Sigmoid colon (tissue), 7 donors: Measurements from ENCODE around the gene ERP44. TPM values are rescaled to one million over a fixed set of nuclear protein-coding genes. Genes with fewer than 3 reads are reported as not detected.
"Not testable (repeated sequence)": the region's sequence is repeated elsewhere in the genome, so short reads cannot be mapped to it uniquely, and the experiment has no call there.

Source experiments
- DNase-seq: peaks from one replicate; pipeline ENCODE4 v3.0.0-alpha.2; 2019
- H3K27ac ChIP-seq, 4 donors: fragments of 200-600 bp; sonication (generic); one replicate each; pipeline ENCODE4 v1.5.1; 2016 to 2019; ENCODE audit warnings: mild to moderate bottlenecking in 1 of 4
- H3K27me3 ChIP-seq, 3 donors: fragments of 200-600 bp; sonication (generic); one replicate each; pipeline ENCODE4 v1.5.1; 2019; ENCODE audit warnings: mild to moderate bottlenecking in 1 of 3
- H3K36me3 ChIP-seq, 4 donors: fragments of 200-600 bp; sonication (generic); one replicate each; pipeline ENCODE4 v1.5.1; 2016 to 2019
- H3K4me1 ChIP-seq, 4 donors: fragments of 200-600 bp; sonication (generic); one replicate each; pipeline ENCODE4 v1.5.1; 2017 to 2019
- H3K4me3 ChIP-seq, 4 donors: fragments of 200-600 bp; sonication (generic); one replicate each; pipeline ENCODE4 v1.5.1; 2017 to 2019; ENCODE audit warnings: mild to moderate bottlenecking in 2 of 4, moderate library complexity in 1 of 4
- H3K9me3 ChIP-seq, 4 donors: fragments of 200-600 bp in 3 of 4; sonication (generic) in 3 of 4; one replicate each; pipeline versions ENCODE4 v1.5.1 to v1.6.1; 2013 to 2019
- CTCF ChIP-seq, 4 experiments: fragments of 450-650 bp in 3 of 4; fragments of 200-600 bp in 1 of 4; IDR thresholded peaks; one replicate each; pipeline ENCODE4 v1.5.1; 2016 to 2019; ENCODE audit warnings: antibody characterized with exemption in 4 of 4, mild to moderate bottlenecking in 3 of 4, moderate library complexity in 2 of 4
- EP300 ChIP-seq, 4 donors: sonication (generic); formaldehyde crosslinking; IDR thresholded peaks; one replicate each; pipeline ENCODE4 v1.6.1; 2017; ENCODE audit warnings: antibody characterized with exemption in 4 of 4
- POLR2A ChIP-seq, 2 donors: fragments of 450-650 bp; IDR thresholded peaks; one replicate each; pipeline ENCODE4 v1.6.1; 2016; ENCODE audit warnings: antibody characterized with exemption in 2 of 2, mild to moderate bottlenecking in 2 of 2, moderate library complexity in 2 of 2
- POLR2AphosphoS5 ChIP-seq, 4 donors: sonication (generic); formaldehyde crosslinking; IDR thresholded peaks; one replicate each; pipeline ENCODE4 v1.6.1; 2017; ENCODE audit warnings: antibody characterized with exemption in 4 of 4
- WGBS, 2 donors: extraction: QIAGEN DNeasy Blood & Tissue Kit; methylation state at CpG; one replicate each; pipeline ENCODE4 v1.1.7; 2013; 5-methylcytosine and 5-hydroxymethylcytosine counted together
- intact Hi-C: fragments of 100-400 bp; cut with DNase I; formaldehyde crosslinking; loops from one replicate; pipeline ENCODE4 v1.15.1; 2023
- polyA plus RNA-seq, 3 donors: library from polyadenylated mRNA; stranded (reverse); fragments of 200-250 nt; gene quantifications; one replicate each; pipeline ENCODE4 v1.2.3, GENCODE V29; 2013
- total RNA-seq, 4 donors: library from RNA; depleted of rRNA; stranded (reverse); fragments of >200 nt; gene quantifications; one replicate each; pipeline ENCODE4 v1.1.0, GENCODE V29; 2016
- donor health status: healthy with polysubstance abuse.
- donor health status: Bipolar disorder and iron deficiency.
- donor health status: healthy.

ERP44 gene
- total and polyA plus RNA-seq, 7 donors = 6.6 to 22.1 (median 11.9) TPM

- Histone ChIP-seq H3K4me1 (peaks cover 2 to 20% (median 14%) of the 10 kb centered on the region in 4 donors), H3K9me3 (no peaks in the 10 kb centered on the region), H3K27me3 (no peaks in the 10 kb centered on the region), H3K36me3 (no peaks in the 10 kb centered on the region), H3K27ac (no peak overlapping the region), H3K4me3 (no peak overlapping the region)
- WGBS, 2 donors = 50 to 76% methylated on average over 2 of the region's 2 CpGs
- intact Hi-C loops = no loop called here
- DNase-seq = no peak
- TF ChIP-seq EP300 (IDR thresholded peaks at IDR 0.05) (no peak), POLR2AphosphoS5 (IDR thresholded peaks at IDR 0.05) (no peak), CTCF (IDR thresholded peaks at IDR 0.05) (no peak), POLR2A (IDR thresholded peaks at IDR 0.05) (no peak)
These were observed 32.3 kb downstream of the ERP44 start for GRCh38 chr9:100066539-100066938.

GRCh38 chr9:100064872-100065581 lies 33.8 kb downstream of the ERP44 start:
- Histone ChIP-seq H3K27ac (no peak overlapping the region), H3K36me3 (no peaks in the 10 kb centered on the region), H3K4me1 (peaks cover 2 to 20% (median 14%) of the 10 kb centered on the region in 4 donors), H3K9me3 (no peaks in the 10 kb centered on the region), H3K27me3 (no peaks in the 10 kb centered on the region), H3K4me3 (no peak overlapping the region)
- TF ChIP-seq POLR2AphosphoS5 (IDR thresholded peaks at IDR 0.05) (no peak), EP300 (IDR thresholded peaks at IDR 0.05) (no peak), POLR2A (IDR thresholded peaks at IDR 0.05) (no peak), CTCF (IDR thresholded peaks at IDR 0.05) (no peak)
- intact Hi-C loops = no loop called here
- 73 to 81% methylated on average over 8 of the region's 8 CpGs for WGBS, 2 donors
- no peak for DNase-seq

DNA sequence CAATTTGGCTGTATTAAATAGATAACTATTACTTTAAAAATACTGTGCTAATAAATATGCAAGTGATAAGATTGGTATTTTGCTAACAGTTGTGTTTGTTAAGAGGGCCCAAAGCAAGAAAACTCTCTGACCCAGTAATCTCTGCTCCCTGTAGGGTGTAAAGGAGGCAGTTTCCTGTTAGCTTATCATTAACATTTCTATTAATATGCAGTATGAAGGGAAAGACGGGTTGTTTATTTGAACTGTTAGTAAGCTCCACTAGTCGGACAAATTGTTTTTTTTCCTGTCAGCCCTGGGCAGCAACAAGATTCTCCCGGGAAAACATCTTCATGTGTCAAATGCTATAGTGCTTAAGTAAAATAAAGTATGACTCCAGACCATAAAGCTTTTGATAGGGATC lies 35.6 kb downstream of the ERP44 start:
- DNase-seq = no peak
- intact Hi-C loops = no loop called here
- no peaks in the 10 kb centered on the region for H3K27me3 ChIP-seq
- WGBS, 2 donors = 39 to 62% methylated on average over 3 of the region's 3 CpGs
- no peaks in the 10 kb centered on the region for H3K9me3 ChIP-seq
- peaks cover 0 to 10% (median 4%) of the 10 kb centered on the region in 4 donors for H3K36me3 ChIP-seq
- H3K4me3 ChIP-seq = no peak overlapping the region
- no peak overlapping the region for H3K27ac ChIP-seq
- peaks cover 2 to 20% (median 14%) of the 10 kb centered on the region in 4 donors for H3K4me1 ChIP-seq
- TF ChIP-seq EP300 (IDR thresholded peaks at IDR 0.05) (no peak), POLR2AphosphoS5 (IDR thresholded peaks at IDR 0.05) (no peak), POLR2A (IDR thresholded peaks at IDR 0.05) (no peak), CTCF (IDR thresholded peaks at IDR 0.05) (no peak)

- H3K27ac ChIP-seq, H3K9me3 ChIP-seq, intact Hi-C loops, DNase-seq, H3K4me3 ChIP-seq, H3K27me3 ChIP-seq: not testable (repeated sequence)
- Histone ChIP-seq H3K36me3 (peaks cover 0 to 13% (median 5%) of the 10 kb centered on the region in 4 donors), H3K4me1 (peaks cover 2 to 20% (median 14%) of the 10 kb centered on the region in 4 donors)
- 92 to 93% methylated on average over 1 of the region's 1 CpG for WGBS, 2 donors
These were observed 36.1 kb downstream of the ERP44 start for GRCh38 chr9:100062683-100063082.

DNA sequence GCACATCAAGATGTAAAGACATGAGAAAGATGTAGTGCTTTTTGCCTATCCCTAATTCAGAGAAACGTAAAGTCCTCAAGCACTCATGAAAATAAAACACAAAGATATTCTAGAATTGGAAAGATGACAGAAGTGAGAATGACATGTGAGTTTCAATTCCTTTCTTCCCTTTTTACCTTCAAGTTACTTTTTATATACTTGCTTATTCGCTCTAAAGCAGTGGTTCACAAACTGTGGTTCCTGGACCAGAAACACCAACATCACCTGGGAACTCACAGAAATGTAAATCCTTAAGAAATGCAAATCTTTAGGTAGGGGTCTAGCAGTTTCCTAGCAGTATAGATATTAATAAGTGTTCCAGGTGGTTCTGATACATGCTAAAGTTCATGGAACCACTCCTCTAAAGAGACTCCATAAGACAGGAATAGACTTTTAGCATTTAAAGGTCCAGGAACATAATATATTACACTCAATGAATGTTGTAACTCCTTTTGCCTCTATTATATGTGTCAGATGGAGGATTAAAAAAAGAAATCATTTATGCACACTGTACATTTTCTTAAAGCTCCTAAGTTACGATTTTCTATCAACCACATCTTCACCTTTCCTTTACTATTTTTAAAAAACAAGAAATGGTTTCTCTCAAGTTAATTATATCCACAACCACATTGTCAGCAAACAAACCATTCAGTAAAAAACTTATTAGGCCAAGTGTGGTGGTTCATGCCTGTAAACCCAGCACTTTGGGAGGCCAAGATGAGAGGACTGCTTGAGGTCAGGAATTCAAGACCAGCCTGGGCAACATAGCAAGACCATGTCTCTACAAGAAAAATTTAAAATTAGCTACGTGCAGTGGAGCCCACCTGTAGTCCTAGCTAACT lies 39.9 kb downstream of the ERP44 start:
- DNase-seq = no peak
- H3K27ac ChIP-seq = no peak overlapping the region
- no peak overlapping the region for H3K4me3 ChIP-seq
- no peaks in the 10 kb centered on the region for H3K27me3 ChIP-seq
- H3K9me3 ChIP-seq = no peaks in the 10 kb centered on the region
- H3K36me3 ChIP-seq = peaks cover 0 to 23% (median 5%) of the 10 kb centered on the region in 4 donors
- intact Hi-C loops = no loop called here
- 74 to 94% methylated on average over 4 of the region's 4 CpGs for WGBS, 2 donors
- H3K4me1 ChIP-seq = peaks cover 0 to 10% (median 2%) of the 10 kb centered on the region in 4 donors
- no peak for TF ChIP-seq CTCF (IDR thresholded peaks at IDR 0.05)
